ENCODE results near the gene KCNK6.

Gene KCNK6

DNA sequence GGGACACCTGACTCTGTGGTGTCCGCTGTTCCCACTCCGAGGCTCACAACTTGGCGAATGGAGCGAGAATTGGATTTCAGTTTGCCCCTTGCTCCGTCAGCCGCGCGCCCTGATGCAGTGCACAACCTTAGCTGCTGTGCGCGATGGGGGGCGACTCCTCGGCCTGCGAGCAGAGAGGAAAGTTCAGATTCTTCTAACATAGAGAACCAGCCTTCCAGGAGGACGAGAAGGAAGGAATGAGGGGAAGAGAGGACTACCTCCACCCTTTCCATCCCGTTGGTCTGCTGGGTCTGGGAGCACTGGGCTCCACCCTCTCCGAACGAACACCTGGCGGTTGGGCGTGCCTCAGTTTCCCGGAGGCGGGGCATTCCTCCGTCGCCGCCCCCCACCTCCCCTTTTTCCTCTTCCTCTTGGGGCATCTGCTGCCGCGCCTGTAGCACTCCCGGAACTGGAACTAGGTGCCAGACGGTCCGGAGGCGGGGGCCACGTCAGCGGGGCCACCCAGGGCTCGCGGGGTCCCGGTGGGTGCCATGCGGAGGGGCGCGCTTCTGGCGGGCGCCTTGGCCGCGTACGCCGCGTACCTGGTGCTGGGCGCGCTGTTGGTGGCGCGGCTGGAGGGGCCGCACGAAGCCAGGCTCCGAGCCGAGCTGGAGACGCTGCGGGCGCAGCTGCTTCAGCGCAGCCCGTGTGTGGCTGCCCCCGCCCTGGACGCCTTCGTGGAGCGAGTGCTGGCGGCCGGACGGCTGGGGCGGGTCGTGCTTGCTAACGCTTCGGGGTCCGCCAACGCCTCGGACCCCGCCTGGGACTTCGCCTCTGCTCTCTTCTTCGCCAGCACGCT lies at the start of gene KCNK6:
KCNK6 (plus strand) TSS at position 425 of the 838 bp plus-strand sequence; CDS start at position 531, 106 bp downstream.
- peak in 3 of 4 experiments; percentile 7 to 23 (median 9) for DNase-seq

DNA sequence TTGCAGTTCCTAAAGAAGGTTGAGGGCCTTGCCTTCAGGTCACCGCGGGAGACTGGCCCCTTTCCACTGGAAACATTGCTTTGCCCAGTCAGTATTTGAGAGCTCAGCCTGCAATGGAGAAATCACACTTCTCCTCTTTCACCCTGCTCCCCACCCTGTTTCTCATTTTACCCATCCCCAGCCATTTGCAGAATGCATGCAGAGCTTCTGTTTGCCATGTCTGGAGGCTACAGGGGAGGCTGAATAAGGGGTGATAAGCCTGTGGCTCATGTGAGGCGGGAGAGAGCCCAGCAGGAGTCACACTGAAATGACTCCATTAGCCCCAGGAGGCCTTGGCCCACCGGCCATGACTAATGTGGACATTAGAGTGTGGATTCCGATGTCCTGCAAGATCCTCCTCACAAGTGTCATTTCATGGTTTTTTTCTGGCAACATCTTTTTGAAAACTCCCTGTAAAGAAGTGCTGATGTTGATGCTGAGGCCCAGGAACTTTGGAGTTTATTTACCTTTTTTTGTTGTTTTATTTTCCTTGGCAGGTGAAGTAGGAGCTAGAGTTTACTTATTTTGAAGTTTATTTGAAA lies 49.0 kb upstream of the KCNK6 start:
- no peak for DNase-seq

DNA sequence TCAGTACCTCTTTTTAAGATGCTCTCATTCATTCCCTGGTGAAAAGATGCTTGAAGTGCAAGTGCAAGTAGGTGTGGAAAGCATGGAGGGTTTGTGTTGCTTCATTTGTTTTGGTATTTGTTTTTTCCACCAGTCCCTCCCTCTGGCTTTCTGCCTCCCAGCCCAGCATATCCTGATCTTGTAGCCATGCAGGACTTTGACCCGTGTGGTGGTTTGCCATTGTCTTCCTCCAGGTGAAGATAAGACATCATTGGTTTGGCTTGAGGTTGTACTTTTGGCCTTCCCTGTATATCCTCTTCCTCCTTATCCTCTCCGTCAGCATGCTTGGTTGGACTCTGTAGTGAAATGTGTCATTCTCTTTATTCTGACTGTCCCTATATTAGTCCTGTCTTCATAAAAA lies 46.1 kb upstream of the KCNK6 start:
- no peak for DNase-seq

DNA sequence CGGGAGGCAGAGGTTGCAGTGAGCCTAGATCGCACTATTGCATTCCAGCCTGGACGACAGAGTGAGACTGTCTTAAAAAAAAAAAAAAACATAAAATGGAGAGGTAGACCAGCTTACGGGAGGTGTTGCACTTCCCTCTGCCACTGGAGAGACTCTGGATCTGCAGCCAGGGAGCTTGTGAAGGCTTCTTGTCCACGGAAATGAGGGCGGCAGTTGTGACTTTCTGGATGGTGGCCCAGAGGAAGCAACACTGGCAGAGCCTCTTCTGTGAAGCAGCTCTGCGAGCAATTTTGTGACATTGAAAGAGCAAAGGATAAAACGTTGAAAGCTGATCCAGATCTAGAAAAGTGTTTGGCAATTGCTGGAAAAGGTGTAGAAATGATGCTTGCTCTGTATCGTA lies 44.9 kb upstream of the KCNK6 start:
- no peak for DNase-seq

DNA sequence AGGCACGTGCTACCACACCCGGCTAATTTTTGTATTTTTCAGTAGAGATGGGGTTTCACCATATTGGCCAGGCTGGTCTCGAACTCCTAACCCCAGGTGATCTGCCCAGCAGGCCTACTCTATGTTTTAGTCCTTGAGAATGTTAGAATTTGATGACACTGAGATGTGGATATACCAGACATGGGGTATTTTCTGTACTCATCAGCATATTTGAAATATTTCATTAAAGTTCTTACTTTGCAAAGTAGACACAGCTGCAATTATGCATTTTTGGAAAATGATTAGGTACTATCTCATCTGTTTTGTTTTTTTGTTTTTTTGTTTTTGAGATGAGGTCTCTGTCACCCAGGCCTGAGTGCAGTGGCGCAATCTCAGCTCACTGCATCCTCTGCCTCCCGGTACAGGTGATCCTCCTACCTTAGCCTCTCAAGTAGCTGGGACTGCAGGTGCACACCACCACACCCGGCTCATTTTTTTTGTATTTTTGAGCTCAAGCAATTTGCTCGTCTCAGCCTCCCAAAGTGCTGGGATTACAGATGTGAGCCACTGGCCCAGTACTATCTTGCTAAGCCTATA lies 42.6 kb upstream of the KCNK6 start:
- no peak for DNase-seq

DNA sequence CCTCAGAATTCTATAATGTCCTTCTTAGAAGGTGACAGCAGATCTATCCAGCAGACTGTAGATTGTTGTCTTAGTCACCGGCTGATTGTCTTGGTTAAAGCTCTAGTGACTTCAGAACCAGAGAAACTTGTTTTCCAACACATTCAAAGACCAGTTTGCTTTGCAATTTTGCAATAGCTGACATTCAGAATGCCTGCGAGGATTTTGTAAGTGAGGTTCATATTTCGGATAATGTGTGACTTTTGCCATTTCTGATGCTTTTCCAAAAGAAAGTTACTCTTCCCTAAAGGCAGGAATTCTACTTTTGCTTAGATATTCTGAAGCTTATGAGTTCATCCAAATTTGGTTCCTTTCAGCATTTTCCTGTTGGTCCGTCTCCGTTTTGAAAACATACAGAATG lies 42.1 kb upstream of the KCNK6 start:
- no peak for DNase-seq

DNA sequence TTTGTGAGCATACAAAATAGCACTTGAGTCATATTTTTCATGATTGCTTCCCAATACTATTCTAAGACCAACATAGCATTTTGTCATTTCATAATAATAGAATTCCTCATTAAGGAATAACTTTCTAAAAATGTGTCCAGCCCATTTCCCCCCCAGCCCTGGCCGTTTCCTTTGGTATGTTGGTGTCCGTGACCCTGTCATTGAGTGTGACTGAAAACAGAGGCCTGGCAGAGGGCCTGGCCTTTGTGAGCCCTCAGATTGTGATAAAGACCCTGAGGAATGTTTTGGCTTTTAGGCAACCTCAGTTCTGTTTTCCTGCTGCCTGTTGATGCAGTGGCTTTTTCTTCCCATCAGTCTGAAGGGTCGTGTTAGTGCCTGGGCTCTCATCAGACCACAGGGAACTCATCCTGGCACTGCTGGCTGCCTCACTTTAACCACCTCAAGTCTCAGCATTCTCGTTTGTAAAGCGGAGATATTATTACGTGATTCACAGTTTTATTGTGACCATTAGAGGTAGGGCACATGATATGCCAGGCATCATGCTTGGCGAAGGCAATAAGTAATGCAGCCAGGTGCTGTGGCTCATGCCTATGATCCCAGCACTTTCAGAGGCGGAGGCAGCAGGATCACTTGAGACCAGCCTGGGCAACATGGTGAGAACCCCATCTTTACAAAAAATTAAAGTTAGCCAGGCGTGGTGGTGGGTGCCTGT lies 41.5 kb upstream of the KCNK6 start:
- no peak for DNase-seq

DNA sequence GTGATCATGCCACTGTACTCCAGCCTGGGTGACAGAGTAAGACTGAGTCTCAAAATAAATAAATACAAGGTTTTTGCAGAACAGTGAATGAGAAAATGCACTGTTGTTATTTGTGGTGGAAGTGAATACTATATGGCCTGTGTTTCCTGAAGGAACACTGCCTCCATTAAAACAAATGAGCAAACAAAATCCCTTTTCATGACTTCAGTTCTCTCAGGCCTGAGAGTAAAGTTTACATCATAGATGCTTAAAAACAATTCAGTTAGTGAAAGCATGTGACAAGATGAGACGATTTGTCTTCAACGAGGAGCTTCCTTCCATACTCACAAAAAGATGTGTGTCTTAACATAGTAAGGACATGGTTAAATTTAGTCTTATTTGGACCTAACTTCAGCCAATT lies 40.9 kb upstream of the KCNK6 start:
- DNase-seq = no peak

DNA sequence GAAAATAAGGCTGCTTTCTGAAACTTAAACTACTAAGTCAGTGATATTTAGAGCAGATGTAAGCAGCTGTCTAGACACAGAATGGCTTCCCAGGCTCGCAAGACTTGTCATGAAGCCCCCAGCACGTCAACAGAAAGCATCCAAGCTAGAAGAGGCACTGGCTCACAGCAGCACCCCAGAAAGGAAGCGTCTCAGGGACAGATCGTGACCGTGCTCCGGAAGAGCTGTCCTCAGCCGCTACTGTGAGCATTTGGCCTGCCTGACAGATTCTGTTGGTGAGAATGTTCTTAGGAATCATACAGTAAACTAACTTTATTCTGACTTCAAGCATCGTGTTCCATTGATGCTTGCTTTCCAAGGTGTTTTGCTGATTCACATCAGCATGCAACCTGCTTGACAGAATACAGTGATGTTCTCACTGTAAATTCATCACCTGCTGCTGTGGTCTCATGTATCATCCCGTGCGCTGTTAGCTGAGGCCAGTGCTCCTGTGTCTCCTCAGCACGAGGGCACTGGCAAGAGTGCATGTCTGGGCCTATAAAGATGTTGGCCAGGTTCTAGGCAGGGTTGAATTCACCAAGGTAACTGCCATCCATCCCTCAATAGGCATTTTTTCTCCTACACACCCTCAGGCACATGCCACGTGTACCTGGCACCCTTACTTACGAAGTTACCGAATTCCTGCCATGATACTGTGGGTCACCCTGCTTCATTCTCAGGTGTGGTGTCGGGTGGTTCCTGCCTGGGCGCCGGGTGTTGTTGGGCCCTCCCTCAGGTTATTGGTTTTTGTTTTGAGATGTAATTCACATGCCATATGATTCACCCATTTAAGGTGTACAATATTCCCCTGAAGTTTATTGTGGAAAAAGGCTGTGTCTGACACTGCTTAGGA lies 39.4 kb upstream of the KCNK6 start:
- DNase-seq = no peak

DNA sequence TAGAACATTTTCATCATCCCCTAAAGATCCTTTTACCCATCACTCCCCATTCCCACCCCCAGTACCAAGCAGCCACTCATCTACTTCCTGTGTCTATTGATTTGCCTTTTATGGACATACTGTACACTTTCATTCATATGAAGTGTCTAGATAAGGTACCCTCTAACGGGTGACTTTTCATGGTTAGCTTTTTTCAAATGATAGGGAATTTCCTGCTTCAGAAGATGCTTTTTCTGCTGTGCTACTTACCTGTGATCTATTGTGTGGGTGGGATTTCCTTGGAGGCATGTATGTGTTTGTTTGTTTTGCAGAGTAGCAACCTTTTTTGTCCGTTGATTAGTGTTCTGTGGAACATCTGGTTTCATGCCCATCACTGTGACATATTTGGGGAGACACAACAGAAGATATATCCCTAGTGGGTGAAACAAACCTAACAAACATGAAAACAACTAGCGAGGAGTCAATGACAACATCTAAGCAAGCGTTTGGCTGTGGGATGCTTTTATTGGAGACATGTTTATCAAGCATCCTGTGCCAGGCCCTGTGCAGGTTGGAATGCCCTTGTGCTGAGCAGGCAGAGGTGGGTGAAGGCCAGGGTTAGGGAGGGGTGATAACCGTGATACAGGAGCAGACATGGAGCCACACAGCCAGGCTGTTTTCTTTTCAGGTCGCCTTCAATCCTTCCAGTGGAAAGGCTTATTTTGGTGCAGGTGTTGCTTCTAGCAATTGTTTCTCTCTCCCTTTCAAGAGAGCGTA lies 37.7 kb upstream of the KCNK6 start:
- no peak for DNase-seq

DNA sequence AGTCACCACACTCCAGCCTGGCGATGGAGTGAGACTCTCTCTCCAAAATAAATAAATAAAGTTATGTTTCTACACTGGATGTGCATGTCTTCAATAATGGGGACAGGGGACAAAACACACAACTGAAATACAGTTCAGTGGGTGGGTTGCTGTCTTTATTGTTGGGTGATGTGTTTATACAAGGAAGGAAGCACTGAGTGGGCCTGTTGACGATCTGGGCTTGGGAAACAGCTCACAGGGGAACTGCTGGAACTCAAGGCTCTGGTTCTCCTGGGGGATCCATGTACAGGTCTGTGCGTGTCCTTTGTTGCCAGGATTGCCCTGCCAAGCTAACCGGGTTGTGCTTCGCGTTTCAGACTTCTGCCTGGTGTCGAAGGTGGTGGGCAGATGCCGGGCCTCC lies 36.4 kb upstream of the KCNK6 start:
- no peak for DNase-seq

DNA sequence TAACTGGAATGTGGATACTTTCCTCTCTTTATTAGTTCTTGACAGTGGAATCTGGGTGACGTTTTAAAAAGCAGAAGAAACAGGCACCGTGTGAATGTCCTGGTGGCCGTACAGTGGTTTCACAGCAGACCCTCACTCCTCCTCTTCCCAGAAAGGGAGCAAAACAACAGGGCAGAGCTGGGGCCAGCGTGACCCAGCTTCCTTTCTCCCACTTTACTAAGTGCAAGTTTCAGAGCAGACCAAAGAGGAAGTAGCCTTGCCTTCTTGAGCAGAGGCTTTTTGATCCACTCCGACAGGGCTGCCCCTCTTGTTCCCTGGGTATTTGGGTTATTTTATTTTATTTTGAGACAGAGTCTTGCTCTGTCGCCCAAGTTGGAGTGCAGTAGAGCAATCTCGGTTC lies 35.2 kb upstream of the KCNK6 start:
- DNase-seq = no peak

DNA sequence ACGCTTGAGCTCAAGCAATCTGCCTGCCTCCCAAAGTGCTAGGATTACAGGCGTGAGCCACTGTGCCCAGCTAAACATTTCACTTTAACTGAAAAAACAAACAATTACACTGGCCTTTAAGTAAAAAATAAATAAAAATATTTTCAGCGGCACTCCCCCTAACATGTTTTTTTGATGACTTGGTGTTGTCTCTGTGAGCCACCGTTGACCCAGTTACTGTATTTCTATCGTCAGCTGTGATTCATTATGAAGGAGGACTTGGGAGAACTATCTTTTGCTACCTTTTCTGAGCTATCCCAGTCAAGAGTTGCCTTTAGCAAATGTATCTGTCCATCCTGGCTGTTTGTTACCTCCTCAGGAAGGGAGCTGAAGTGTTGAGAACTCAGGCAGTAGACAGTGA lies 34.1 kb upstream of the KCNK6 start:
- no peak for DNase-seq

DNA sequence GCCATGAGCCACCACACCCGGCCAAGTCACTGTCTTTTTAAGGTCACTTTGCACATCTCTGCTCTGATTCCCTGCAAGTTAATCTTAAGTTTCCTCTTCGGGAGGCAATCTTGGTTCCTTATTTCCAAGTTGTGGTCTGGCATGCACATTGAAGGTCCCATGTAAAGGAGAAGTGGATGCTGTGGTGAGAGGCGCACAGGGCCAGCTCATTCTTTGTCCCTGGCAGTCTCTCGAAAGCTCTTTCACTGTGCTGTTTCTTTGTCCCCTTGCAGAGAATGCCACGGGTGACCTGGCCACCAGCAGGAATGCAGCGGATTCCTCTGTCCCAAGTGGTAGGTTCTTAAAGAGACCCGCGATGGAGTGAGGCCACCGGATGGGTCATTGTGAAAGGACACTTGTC lies 32.0 kb upstream of the KCNK6 start:
- no peak for DNase-seq

DNA sequence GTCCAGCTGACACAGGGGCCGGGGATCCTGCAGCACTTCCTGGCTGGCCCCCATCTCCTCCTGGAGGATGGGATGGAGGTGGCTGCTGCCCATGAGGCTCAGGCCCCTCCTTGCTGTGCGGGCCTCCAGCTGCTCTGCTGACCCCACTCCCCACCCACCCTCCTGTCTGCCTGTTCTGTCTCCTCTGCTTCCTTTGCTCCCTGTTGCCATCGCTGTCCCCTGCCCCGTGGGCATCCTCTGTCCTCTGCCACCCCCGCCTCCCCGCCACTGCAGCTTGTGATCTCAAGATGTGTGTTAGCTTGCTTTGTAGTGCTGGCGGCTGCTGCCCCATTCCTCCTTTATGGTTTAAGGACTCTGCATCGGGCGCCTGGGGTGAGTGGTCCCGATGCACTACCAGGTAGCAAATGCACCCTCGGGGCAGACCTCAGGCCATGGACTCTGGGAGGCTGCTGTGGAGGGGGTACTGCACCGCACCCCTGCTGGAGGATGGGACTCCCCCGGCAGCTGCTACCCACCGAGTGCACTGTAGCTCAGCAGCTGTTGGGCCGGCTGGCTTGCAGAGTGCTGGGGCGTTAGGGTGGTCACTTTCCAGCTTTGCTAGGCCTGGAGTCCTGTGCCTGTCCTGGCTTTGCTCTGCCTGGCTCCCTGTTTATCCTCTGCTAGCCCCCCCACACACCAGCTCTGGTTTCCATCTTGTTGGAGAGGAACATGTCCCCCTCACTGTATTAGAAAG lies 31.4 kb upstream of the KCNK6 start:
- no peak for DNase-seq

DNA sequence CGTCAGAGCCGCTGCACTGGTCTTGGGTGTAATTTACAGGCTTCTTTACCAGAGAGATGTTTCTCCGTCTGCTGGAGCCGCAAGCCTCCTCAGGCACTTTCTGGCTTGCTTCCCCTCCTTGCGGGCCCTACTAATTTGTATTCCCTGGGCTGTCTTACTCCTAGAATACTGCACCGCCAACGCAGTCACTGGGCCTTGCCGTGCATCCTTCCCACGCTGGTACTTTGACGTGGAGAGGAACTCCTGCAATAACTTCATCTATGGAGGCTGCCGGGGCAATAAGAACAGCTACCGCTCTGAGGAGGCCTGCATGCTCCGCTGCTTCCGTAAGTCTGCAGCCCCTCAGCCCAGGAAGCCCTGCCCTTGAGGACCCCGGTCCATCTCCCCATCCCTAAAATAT lies 29.7 kb upstream of the KCNK6 start:
- no peak for DNase-seq

DNA sequence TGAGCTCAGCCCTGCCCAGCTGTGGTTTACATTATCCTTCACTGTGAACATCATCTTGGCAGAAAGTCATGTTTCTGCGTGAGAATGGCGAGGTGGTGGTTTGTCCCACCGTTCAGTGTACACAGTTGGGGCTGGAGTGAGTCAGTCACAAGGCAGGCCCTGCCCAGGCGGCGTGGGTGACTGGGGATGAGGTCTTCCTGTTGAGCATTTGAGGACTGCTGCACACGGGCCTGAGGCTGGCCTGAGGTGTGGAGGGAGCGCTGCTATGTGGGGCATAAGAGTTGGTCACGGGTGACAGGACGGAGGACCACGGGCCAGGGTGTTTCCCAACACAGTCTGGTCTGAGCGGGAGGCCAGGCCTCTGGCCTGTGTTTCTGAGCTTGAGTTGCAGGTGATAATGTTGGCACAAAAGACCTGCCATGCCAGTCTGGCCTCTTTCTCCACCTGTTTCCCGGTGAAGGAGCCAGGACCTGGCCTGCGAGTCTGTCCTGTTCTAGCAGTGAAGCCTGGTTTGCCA lies 29.0 kb upstream of the KCNK6 start:
- no peak for DNase-seq

DNA sequence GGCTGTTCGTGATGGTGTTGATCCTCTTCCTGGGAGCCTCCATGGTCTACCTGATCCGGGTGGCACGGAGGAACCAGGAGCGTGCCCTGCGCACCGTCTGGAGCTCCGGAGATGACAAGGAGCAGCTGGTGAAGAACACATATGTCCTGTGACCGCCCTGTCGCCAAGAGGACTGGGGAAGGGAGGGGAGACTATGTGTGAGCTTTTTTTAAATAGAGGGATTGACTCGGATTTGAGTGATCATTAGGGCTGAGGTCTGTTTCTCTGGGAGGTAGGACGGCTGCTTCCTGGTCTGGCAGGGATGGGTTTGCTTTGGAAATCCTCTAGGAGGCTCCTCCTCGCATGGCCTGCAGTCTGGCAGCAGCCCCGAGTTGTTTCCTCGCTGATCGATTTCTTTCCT lies 27.8 kb upstream of the KCNK6 start:
- DNase-seq = no peak

DNA sequence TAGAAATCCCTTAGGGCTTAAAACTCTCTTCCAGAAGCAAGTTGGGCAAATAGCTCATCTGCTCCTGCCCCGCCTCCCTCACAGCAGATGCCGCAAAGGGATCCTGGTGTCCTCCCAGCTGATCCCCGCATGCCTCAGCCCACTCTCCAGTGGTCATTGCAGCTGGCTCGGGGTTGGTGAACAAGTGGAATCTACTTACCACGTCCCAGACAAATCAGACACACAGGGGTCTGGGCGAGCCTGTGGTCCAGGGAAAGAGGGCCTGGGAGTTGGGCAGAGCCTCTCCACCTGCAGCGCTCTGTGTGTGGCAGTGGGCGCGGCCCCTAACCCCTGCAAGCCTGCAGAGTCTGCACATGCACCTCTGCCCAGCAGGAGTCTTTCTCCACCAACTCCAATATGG lies 26.4 kb upstream of the KCNK6 start:
- DNase-seq = no peak

DNA sequence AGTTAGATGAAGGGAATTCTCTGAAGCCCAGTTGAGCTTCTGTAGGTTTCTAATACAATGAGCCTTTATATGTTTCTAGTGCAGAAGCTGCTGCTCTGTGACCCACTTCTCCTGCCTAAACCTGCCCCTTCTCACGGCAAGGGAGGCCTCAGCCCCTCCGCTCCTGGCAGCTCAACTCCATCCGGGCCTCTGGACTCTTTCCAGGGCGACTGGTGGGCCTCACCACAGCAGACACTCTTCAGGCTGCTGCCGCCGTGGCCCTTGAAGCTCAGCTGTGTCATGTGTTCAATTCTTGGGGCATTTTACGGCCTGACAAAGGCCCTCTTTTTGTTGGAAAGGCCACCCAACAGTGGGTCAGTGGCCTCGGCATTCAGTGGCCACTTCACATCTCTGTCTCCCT lies 25.6 kb upstream of the KCNK6 start:
- no peak for DNase-seq

Data from activated naive CD4-positive, alpha-beta T cell (primary cell).